Measurements from ENCODE around the gene OCEL1. TPM values are rescaled to one million over a fixed set of nuclear protein-coding genes. Genes with fewer than 3 reads are reported as not detected.

OCEL1 gene
- total RNA-seq, 1 donor from 2014 or later, result 22.4 TPM

DNA sequence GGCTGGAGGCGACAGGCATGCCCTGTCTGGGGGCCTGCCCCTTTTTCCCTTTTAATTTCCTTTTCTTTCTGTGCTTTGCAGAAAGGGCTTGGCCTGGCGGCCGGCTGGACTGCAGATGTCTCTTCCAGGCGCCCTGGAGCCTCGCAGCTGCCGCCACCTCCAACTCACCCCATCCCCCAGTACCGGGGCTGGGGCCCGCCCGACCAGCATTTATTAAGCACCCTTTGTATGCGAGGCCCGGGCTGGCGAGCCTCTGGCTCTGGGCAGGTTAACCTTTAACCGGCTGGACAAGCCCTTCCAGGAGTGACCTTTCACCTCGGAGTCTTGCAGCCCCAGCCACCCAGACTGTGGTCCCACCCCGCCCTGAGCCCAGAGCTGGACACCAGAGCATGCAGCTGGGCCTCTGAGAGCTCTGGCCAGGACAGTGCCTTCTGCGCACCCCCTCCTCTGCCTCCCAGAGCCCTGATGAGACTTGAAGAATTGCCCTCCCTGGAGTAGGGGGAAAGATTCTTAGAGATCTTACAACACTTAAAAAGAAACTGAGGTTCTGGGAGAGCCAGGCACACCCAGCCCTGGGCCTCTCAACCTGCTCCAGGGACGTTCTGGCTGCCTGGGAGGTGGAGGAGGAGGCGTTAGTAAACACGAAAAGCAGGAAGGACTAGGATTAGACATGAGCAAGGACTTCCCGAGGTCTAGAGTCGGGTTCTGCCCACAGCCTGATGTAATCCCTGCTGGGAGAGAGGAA lies 20.8 kb downstream of the OCEL1 start:
- Mint-ChIP-seq H3K27me3 (no peaks in the 10 kb centered on the region), H3K4me1 (peaks cover 13% of the 10 kb centered on the region), H3K36me3 (ENCODE audit: low read depth) (no peaks in the 10 kb centered on the region), H3K27ac (no peak overlapping the region), H3K9me3 (no peaks in the 10 kb centered on the region), H3K4me3 (peak overlapping the region; percentile 92)
- ChIA-PET CTCF (no interaction called here), POLR2A (interaction anchor here (1.0 kb wide), 1 partner anchor 14 kb away, joined by 3 read pairs; no protein-coding TSS in a partner anchor)
- intact Hi-C loops (cut with micrococcal nuclease), result loop anchor here (1.0 to 2.0 kb wide), 3 partner anchors 12 to 21 kb away; partner anchors contain the start of genes BABAM1 and OCEL1
- TF ChIP-seq, protein P1, sequence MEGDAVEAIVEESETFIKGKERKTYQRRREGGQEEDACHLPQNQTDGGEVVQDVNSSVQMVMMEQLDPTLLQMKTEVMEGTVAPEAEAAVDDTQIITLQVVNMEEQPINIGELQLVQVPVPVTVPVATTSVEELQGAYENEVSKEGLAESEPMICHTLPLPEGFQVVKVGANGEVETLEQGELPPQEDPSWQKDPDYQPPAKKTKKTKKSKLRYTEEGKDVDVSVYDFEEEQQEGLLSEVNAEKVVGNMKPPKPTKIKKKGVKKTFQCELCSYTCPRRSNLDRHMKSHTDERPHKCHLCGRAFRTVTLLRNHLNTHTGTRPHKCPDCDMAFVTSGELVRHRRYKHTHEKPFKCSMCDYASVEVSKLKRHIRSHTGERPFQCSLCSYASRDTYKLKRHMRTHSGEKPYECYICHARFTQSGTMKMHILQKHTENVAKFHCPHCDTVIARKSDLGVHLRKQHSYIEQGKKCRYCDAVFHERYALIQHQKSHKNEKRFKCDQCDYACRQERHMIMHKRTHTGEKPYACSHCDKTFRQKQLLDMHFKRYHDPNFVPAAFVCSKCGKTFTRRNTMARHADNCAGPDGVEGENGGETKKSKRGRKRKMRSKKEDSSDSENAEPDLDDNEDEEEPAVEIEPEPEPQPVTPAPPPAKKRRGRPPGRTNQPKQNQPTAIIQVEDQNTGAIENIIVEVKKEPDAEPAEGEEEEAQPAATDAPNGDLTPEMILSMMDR (IDR thresholded peaks at IDR 0.05), result no peak
- DNase-seq (no peak), ATAC-seq (ENCODE audit: low read depth) (no peak)

DNA sequence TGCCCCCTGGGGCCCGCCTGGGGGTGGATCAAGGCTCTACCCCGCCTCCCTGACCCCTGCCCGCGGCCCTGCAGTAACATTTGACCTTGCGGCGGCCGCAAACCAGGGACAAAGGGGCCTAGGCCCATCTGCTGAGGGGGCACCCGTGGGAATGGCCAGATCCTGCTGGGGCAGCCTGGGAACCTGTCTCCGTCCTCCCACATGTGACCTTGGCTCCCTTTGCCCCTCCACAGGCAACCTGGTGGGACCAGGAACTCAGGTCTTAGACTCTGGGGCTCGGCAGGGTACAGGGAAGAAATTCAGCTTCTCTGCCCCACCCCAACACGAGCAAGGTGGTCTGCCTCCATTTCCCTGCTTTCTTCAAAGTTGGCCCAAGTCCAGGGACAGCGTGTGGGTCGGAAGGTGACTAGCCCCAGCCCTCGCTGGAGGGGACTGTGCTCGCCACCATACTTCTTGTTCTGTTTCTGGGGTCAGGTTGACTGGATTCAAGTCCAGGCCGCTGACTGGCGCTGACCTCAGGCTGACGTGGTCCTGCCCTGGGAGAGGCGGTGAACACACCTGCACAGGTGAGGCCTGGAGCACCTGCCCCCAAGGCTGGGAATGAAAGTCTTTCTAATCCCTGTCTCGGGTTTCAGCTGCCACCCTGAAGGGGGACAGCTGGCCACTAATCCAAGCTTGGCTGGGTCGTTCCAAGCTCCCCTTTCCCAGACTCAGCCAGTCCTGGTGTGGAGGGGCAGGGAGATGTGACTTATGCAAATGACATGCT lies 22.2 kb downstream of the OCEL1 start:
- no peak for DNase-seq
- ATAC-seq (ENCODE audit: low read depth), result no peak
- POLR2A ChIA-PET, result interaction anchor here (0.6 to 1.9 kb wide), 3 partner anchors 12 to 28 kb away, joined by 3 to 6 read pairs (median 5); partner anchors contain the start of gene OCEL1
- H3K36me3 Mint-ChIP-seq (ENCODE audit: low read depth), result no peaks in the 10 kb centered on the region
- intact Hi-C loops (cut with micrococcal nuclease), result no loop called here
- no peaks in the 10 kb centered on the region for H3K27me3 Mint-ChIP-seq
- TF ChIP-seq, protein P1 (IDR thresholded peaks at IDR 0.05), result no peak
- H3K9me3 Mint-ChIP-seq, result no peaks in the 10 kb centered on the region
- CTCF ChIA-PET, result interaction anchor here (1.7 to 2.7 kb wide), 2 partner anchors 12 kb away, joined by 5 to 13 read pairs; no protein-coding TSS in a partner anchor
- no peak overlapping the region for H3K27ac Mint-ChIP-seq
- H3K4me1 Mint-ChIP-seq, result peaks cover 3% of the 10 kb centered on the region
- no peak overlapping the region for H3K4me3 Mint-ChIP-seq

DNA sequence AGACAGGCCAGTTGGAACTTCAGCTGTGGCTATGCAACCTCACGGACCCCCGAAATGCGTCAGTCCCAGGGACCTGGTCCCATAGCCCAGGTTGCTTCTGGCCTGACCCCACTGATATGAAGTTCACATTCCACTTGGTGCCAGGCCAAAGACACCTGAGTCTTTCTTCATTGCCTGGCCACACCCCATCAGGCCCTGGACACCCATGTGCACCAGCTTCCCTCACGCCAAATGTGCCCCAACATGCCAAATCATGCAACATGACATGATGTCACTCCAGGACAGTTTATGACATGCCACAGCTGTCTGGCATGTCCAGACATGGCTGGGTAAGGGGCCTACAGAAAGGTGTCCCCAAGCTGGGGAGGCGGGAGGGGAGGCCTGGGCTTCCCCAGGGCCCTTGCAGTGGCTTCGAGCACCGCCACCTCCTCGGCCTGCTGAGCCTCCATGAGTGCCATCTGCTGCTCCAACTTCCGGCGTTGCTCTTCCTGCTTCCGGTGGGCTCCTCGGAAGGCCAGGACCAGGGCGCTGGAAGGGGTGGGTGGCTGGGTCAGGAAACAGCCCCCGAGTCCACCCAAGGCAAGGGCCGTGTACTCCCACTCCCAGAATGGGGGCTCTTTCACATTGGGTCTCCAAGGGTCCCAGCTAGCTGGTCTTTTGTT lies 24.0 kb downstream of the OCEL1 start:
- Mint-ChIP-seq H3K27ac (no peak overlapping the region), H3K36me3 (ENCODE audit: low read depth) (no peaks in the 10 kb centered on the region), H3K9me3 (no peaks in the 10 kb centered on the region), H3K27me3 (no peaks in the 10 kb centered on the region), H3K4me1 (no peaks in the 10 kb centered on the region), H3K4me3 (no peak overlapping the region)
- DNase-seq (no peak), ATAC-seq (ENCODE audit: low read depth) (no peak)
- TF ChIP-seq, protein P1 (IDR thresholded peaks at IDR 0.05), result no peak
- ChIA-PET POLR2A (interaction anchor here (1.6 kb wide), 1 partner anchor 10 kb away, joined by 4 read pairs; no protein-coding TSS in a partner anchor), CTCF (interaction anchor here (1.7 to 2.7 kb wide), 2 partner anchors 10 to 14 kb away, joined by 5 to 13 read pairs; no protein-coding TSS in a partner anchor)
- intact Hi-C loops (cut with micrococcal nuclease), result no loop called here

DNA sequence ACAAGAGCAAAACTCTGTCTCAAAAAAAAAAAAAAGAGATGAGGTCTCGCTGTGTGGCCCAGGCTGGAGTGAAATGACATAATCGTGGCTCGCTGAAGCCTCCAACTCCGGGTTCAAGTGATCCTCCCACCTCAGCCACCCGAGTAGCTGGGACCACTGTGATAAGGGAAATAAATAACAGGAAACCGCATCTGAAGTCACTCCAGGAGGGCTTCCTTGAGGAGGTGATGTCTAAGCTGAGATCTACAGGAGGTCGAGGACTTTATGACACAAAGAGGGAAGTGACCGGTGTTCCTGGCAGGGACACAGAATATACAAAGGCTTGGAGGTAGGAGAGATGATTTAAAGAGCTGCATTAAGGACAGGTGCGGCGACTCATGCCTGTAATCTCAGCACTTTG lies 28.6 kb downstream of the OCEL1 start:
- POLR2A ChIA-PET, result interaction anchor here (0.6 to 1.0 kb wide), 4 partner anchors 11 to 69 kb away, joined by 3 to 4 read pairs (median 4); no protein-coding TSS in a partner anchor
- Mint-ChIP-seq H3K27me3 (no peaks in the 10 kb centered on the region), H3K36me3 (ENCODE audit: low read depth) (no peaks in the 10 kb centered on the region), H3K9me3 (no peaks in the 10 kb centered on the region), H3K4me1 (no peaks in the 10 kb centered on the region), H3K27ac (no peak overlapping the region), H3K4me3 (no peak overlapping the region)
- CTCF ChIA-PET, result no interaction called here
- intact Hi-C loops (cut with micrococcal nuclease), result no loop called here
- DNase-seq (no peak), ATAC-seq (ENCODE audit: low read depth) (no peak)
- TF ChIP-seq, protein P1 (IDR thresholded peaks at IDR 0.05), result no peak
